ENCODE results near the gene PSPH. TPM values are rescaled to one million over a fixed set of nuclear protein-coding genes. Genes with fewer than 3 reads are reported as not detected.

The PSPH gene
- total and polyA plus RNA-seq, 10 donors: 2.2 to 11.3 (median 6.6) TPM

GRCh38 chr7:56063882-56064625, 12.8 kb upstream of the PSPH start, which contains the start of gene SUMF2:
Gene SUMF2 (plus strand): TSS chr7:56064286. CDS start chr7:56064312, 26 bp downstream.
- Histone ChIP-seq H3K36me3 (peaks cover 0 to 53% (median 40%) of the 10 kb centered on the region in 6 donors), H3K27ac (peak within 1 kb of the TSS; percentile 91 to 97 (median 92)), H3K4me1 (peaks cover 0 to 51% (median 26%) of the 10 kb centered on the region in 6 donors), H3K27me3 (replicated peaks in 1 of 7) (no peaks in the 10 kb centered on the region), H3K9me3 (no peaks in the 10 kb centered on the region), H3K4me3 (peak within 1 kb of the TSS; percentile 84 to 99 (median 89))
- intact Hi-C loops (cut with DNase I; ENCODE audit: low total_unique reads): no loop called here
- peak; percentile 96 for DNase-seq
- 0 to 1% (median 0%) methylated on average over 39 to 49 of the region's 49 CpGs for WGBS, 5 donors
- TF ChIP-seq POLR2A (IDR thresholded peaks at IDR 0.05): peak in 1 of 3 donors; percentile 66
- TF ChIP-seq, protein P1, sequence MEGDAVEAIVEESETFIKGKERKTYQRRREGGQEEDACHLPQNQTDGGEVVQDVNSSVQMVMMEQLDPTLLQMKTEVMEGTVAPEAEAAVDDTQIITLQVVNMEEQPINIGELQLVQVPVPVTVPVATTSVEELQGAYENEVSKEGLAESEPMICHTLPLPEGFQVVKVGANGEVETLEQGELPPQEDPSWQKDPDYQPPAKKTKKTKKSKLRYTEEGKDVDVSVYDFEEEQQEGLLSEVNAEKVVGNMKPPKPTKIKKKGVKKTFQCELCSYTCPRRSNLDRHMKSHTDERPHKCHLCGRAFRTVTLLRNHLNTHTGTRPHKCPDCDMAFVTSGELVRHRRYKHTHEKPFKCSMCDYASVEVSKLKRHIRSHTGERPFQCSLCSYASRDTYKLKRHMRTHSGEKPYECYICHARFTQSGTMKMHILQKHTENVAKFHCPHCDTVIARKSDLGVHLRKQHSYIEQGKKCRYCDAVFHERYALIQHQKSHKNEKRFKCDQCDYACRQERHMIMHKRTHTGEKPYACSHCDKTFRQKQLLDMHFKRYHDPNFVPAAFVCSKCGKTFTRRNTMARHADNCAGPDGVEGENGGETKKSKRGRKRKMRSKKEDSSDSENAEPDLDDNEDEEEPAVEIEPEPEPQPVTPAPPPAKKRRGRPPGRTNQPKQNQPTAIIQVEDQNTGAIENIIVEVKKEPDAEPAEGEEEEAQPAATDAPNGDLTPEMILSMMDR (IDR thresholded peaks at IDR 0.05 in 8 of 11, conservative IDR thresholded peaks at IDR 0.05 in 3 of 11): peak in 6 of 11 experiments; percentile 13 to 36 (median 22)
- peak; percentile 98 for TF ChIP-seq POLR2AphosphoS5 (IDR thresholded peaks at IDR 0.05)

- TF ChIP-seq, protein P1 (IDR thresholded peaks at IDR 0.05 in 8 of 11, conservative IDR thresholded peaks at IDR 0.05 in 3 of 11): no peak
- no peak for DNase-seq
- peaks cover 0 to 53% (median 43%) of the 10 kb centered on the region in 6 donors for H3K36me3 ChIP-seq
- no peaks in the 10 kb centered on the region for H3K9me3 ChIP-seq
- H3K4me3 ChIP-seq: peak overlapping the region in 6 of 8 donors; percentile 84 to 99 (median 89)
- H3K27ac ChIP-seq: peak overlapping the region; percentile 91 to 97 (median 92)
- no peaks in the 10 kb centered on the region for H3K27me3 ChIP-seq (replicated peaks in 1 of 7)
- intact Hi-C loops (cut with DNase I; ENCODE audit: low total_unique reads): no loop called here
- peaks cover 0 to 51% (median 26%) of the 10 kb centered on the region in 6 donors for H3K4me1 ChIP-seq
- 75 to 83% (median 80%) methylated on average over 7 of the region's 7 CpGs for WGBS, 5 donors
Measured at GRCh38 chr7:56063500-56063881, 12.2 kb upstream of the PSPH start.

DNA sequence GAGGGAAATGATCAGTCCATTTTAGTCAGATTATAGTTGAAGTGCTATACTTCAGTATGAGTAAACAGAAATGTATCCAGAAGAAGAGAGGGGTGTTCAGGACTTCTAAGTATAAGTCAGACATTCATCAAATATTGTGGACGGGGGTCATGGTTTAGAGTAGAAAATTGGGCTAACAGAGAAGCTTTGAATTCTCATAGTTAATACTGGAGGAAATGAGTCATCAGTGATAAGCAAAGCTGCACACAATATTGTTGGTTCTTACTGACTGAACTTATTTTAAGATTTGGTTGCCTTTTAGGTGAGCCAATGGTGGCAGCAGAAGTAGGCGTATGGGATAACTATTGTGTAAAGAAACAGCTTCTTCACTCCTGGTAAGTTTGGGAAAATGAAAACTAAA, 11.1 kb upstream of the PSPH start:
- DNase-seq: no peak
- H3K36me3 ChIP-seq: peaks cover 0 to 61% (median 53%) of the 10 kb centered on the region in 6 donors
- H3K27ac ChIP-seq: peak overlapping the region in 4 of 8 donors; percentile 5 to 93 (median 26)
- peaks cover 0 to 51% (median 26%) of the 10 kb centered on the region in 6 donors for H3K4me1 ChIP-seq
- TF ChIP-seq, protein P1 (IDR thresholded peaks at IDR 0.05 in 8 of 11, conservative IDR thresholded peaks at IDR 0.05 in 3 of 11): no peak
- TF ChIP-seq POLR2A (IDR thresholded peaks at IDR 0.05): no peak
- TF ChIP-seq POLR2AphosphoS5 (IDR thresholded peaks at IDR 0.05): no peak
- no peaks in the 10 kb centered on the region for H3K27me3 ChIP-seq (replicated peaks in 1 of 7)
- WGBS, 5 donors: 60 to 79% (median 65%) methylated on average over 2 of the region's 2 CpGs
- intact Hi-C loops (cut with DNase I; ENCODE audit: low total_unique reads): no loop called here
- H3K9me3 ChIP-seq: no peaks in the 10 kb centered on the region
- no peak overlapping the region for H3K4me3 ChIP-seq

GRCh38 chr7:56053993-56054392, 2.7 kb upstream of the PSPH start:
- Histone ChIP-seq H3K36me3 (peaks cover 0 to 63% (median 54%) of the 10 kb centered on the region in 6 donors), H3K27me3 (replicated peaks in 1 of 7) (no peaks in the 10 kb centered on the region), H3K4me3 (no peak overlapping the region), H3K27ac (no peak overlapping the region), H3K9me3 (no peaks in the 10 kb centered on the region), H3K4me1 (peaks cover 12 to 52% (median 44%) of the 10 kb centered on the region in 6 donors)
- intact Hi-C loops (cut with DNase I; ENCODE audit: low total_unique reads): loop anchor here (10.0 kb wide), 1 partner anchor 51 kb away; the partner anchor contains the start of gene CHCHD2
- no peak for TF ChIP-seq POLR2AphosphoS5 (IDR thresholded peaks at IDR 0.05)
- TF ChIP-seq, protein P1 (IDR thresholded peaks at IDR 0.05 in 8 of 11, conservative IDR thresholded peaks at IDR 0.05 in 3 of 11): no peak
- TF ChIP-seq POLR2A (IDR thresholded peaks at IDR 0.05): no peak
- DNase-seq: no peak
- WGBS, 5 donors: 83 to 88% (median 86%) methylated on average over 2 of the region's 2 CpGs

Measured in spleen (tissue), 11 donors.